OCI-LY7 (cell line): Measurements from ENCODE around the gene SH3BGR.

Experiments used
- EZH2phosphoT487 ChIP-seq: fragments of 200-600 bp; sonication (generic); IDR thresholded peaks from 2 replicates; pipeline ENCODE4 v1.6.1; 2018; ENCODE audit warnings: low read depth, borderline replicate concordance, mild to moderate bottlenecking, mixed run types, antibody characterized with exemption, low read length, moderate library complexity, mixed read lengths
- TF ChIP-seq, protein P1 (sequence below): fragments of 200-600 bp; sonication (generic); conservative IDR thresholded peaks from 2 replicates; pipeline ENCODE4 v1.5.1; 2014; ENCODE audit warnings: mild to moderate bottlenecking, antibody characterized with exemption, low read length, moderate library complexity, mixed read lengths

DNA sequence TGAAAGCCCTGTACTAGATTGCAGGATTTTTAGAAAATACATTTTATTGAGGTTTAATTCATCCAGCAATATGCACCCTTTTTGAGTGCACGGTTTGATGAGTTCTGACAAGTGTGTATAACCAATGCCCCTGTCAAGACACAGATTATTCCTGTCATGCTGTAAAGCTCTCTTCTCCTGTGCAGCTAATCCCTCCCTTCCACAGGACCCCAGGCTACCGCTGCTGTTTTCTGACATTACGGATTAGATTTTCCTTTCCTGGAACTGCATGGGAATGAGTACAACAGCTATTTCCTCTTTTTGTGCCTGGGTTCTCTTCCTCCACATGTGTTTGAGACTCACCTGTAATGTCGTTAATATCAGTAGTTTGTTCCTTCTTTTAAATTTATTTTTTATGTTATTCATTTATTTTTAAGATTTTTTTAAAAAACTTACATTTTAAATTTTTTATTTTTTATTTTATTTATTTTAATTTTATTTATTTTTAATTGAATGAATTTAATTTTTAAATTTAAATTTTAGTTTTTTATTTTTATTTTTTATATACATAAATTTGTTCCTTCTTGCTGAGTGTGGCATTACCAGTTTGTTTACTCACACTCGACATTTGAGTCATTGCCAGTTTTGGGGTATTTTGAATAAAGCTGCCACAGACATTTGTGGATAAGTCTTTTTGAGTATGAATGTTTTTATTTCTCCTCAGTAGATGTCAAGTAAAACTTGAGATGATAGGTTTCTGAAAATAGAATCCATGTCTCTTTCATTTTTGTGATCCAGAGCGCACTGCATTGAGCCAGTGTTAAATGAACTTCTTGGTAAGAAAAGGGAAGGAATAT, 82.0 kb downstream of the SH3BGR start:
- TF ChIP-seq, protein P1, sequence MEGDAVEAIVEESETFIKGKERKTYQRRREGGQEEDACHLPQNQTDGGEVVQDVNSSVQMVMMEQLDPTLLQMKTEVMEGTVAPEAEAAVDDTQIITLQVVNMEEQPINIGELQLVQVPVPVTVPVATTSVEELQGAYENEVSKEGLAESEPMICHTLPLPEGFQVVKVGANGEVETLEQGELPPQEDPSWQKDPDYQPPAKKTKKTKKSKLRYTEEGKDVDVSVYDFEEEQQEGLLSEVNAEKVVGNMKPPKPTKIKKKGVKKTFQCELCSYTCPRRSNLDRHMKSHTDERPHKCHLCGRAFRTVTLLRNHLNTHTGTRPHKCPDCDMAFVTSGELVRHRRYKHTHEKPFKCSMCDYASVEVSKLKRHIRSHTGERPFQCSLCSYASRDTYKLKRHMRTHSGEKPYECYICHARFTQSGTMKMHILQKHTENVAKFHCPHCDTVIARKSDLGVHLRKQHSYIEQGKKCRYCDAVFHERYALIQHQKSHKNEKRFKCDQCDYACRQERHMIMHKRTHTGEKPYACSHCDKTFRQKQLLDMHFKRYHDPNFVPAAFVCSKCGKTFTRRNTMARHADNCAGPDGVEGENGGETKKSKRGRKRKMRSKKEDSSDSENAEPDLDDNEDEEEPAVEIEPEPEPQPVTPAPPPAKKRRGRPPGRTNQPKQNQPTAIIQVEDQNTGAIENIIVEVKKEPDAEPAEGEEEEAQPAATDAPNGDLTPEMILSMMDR: no peak
- TF ChIP-seq EZH2phosphoT487: no peak
